GM18502 (cell line): ENCODE results near the gene TRIM7.
"Not testable (repeated sequence)": the region's sequence is repeated elsewhere in the genome, so short reads cannot be mapped to it uniquely, and the experiment has no call there.

Experiments used
- ATAC-seq: cut with Tn5 transposase; IDR thresholded peaks from one replicate; pipeline ENCODE4 v1.9.1; 2021; ENCODE audit warnings: mild to moderate bottlenecking; ENCODE audit not compliant: unreplicated experiment, poor library complexity

Gene TRIM7

DNA sequence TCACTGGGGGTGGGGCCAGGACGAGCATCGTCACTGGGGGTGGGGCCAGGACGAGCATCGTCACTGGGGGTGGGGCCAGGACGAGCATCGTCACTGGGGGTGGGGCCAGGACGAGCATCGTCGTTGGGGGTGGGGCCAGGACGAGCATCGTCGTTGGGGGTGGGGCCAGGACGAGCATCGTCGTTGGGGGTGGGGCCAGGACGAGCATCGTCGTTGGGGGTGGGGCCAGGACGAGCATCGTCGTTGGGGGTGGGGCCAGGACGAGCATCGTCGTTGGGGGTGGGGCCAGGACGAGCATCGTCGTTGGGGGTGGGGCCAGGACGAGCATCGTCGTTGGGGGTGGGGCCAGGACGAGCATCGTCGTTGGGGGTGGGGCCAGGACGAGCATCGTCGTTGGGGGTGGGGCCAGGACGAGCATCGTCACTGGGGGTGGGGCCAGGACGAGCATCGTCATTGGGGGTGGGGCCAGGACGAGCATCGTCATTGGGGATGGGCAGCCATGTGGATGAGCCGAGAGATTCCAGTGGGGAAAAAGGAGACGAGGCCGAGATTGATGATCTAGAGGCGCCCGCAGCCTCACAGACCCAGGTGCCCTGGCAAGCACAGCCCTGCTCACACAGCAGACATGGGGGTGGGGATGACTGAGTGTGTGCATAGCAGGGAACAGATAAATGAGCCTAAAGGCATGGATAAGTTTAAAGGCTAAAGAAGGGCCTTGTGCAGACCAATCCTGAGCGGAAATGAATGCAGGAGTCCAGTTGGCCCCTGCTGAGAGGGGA is 44.1 kb downstream of the TRIM7 start:
- ATAC-seq, result peak; percentile 37

- ATAC-seq, result peak; percentile 59
These were observed 44.7 kb downstream of the TRIM7 start for GRCh38 chr5:181160152-181160754.

DNA sequence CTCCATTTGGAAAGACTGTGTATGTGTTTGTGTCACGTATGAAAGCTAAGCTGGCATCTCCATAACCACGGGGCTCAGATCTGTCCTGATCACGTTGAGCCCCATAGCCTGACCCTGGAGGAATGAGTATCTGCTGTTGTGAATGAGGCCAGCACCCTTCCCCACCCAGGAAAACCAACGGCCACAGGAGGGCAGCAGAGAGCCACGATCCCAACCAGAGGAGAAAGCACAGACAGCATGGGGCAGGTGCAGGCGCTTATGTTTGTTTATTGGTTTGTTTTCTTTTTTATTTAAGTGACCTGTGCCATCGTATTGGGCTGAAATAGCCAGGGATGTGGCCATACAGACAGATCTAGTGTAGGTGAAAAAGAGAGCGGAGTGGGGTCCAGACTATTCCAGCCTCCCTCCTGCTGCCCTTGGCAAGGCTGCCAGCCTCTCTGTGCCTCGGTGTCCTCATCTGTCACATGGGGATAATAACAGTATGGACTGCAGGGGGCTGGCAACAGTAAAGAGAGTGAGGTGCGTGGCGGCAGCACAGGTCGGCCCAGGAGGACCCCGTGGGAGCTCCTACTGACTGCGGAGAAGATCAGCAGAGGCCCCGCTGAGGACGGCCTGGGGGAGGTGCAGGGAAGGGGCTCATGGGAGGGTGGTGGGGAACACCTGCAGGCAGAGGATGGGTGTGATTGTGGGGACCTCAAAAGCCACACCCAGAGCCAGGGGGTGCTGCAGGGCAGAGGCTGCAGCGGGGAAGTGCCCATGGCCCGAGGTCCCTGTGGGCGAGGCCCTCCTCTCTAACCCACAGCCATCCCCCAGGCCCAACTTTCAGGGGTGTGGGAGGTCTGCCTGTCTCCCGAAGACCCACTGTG is 45.5 kb downstream of the TRIM7 start:
- ATAC-seq, result peak; percentile 62

GRCh38 chr5:181158869-181159268 is 46.1 kb downstream of the TRIM7 start:
- ATAC-seq, result no peak

- ATAC-seq, result no peak
These were observed 48.2 kb downstream of the TRIM7 start for GRCh38 chr5:181156758-181157157.

DNA sequence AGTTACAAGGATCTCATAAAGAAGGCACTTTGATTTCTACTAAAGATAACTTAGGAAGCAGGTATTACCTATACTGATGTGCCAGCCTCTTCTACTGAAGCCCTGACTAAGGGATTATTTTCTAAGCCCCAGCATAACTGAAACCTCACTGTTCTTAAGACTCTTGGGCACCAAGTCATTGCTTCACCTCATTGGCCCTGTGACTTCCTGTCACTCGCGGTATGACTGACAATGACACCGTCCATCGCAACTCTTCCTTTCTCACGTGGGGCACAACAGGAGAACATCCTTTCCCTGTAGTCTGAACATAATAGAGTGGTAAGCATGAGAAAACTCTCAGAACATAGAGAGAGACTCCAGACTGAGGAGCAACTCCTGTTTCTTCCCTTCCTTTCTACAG is 51.2 kb downstream of the TRIM7 start:
- no peak for ATAC-seq

DNA sequence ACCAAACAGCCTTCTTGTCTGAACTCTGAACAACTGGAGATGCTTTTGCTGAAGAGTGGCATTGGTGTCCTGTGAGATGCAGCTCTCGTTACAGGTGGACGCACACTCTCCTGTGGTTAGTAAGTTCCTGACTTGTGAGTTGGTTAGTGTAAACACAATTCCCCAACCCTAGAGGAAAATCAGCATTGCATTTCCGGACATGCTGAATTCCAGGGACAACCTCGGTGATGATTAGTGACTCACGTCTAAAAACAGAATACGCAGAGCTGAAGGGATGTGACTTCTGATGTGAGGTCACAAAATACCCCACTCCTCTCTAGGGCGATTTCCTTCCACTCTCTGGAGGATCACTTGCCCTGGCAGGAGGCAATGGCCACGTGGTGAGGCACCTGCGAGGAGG is 52.6 kb downstream of the TRIM7 start:
- no peak for ATAC-seq

- no peak for ATAC-seq
These were observed 53.9 kb downstream of the TRIM7 start for GRCh38 chr5:181151146-181151545.

GRCh38 chr5:181149806-181150733 is 54.9 kb downstream of the TRIM7 start:
- ATAC-seq, result no peak

DNA sequence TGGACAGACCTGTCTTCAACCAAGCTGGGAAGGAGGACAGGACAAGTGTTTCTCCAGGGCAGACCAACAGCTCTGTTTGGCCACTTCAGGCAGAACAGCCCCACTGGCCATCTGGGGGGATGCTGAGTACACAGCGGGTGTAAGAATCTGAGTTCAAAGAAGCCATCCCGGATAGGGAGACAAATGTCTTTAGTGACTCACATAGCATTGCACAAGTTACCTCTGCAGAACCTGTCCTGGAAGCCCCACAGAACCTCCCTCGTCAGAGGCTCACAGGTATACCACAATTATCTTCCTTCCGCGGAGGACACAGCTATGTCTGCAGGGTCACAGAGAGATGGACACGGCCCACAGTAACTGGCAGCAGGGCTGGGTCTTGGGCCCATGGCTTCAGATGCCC is 55.6 kb downstream of the TRIM7 start:
- no peak for ATAC-seq

DNA sequence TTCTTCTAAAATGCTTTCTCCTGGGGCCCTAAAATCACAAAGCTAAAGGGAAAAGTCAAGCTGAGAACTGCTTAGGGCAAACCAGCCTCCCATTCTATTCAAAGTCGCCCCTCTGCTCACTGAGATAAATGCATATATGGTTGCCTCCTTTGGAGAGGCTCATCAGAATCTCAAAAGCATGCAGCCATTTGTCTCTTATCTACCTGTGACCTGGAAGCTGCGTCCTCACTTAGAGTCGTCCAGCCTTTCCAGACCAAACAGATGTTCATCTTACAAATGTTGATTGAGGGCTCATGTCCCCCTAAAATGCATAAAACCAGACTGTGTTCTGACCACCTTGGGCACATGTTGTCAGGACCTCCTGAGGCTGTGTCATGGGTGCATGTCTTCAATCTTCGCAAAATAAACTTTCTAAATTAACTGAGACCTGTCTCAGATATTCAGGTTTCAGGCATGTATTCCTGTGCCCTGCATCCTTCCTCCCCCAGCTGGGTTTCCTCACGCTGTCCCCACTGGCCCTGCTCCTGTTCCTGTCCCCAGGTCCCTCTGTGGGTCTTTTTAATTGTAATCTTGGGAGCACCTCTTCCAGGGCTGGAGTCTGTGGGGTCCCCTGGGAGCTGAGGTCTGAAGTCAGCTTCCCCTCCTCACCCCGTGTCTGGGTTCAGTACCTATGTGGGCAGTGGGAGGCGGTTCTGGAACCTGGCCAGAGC is 57.9 kb downstream of the TRIM7 start, which contains the start of gene OR2V2:
Gene OR2V2, plus strand, starts transcription at position 660 of the 710 bp plus-strand sequence. CDS start 7,357 bp downstream, outside the sequence.
- ATAC-seq, result not testable (repeated sequence)

DNA sequence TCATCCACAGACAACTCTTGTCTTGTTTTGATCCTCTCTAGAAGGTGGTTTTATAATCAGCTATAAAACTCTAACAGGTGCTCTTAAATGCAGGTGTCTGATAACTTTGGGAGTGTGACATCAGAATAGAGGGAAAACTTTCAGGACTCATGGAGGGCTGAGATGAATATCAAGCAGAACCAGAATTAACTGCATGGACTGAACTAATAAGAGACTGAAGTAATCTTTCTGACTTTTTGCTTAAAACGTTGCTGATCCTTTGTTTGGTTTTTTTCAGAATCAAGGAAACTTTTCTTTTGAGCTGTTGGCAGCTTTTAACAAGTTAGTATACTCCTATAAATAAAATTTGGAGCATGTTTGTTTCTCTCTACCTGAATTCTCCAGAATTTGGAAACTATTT is 59.9 kb downstream of the TRIM7 start:
- ATAC-seq, result no peak
